Endodermal cell (in vitro differentiated cells): ENCODE results near the gene FXYD1. TPM values are rescaled to one million over a fixed set of nuclear protein-coding genes. Genes with fewer than 3 reads are reported as not detected.

Source experiments
- DNase-seq: peaks from one replicate; pipeline ENCODE4 v3.0.0-alpha.2; 2017
- H3K27ac ChIP-seq: 2 replicates; pipeline ENCODE4 v1.5.1; 2013; ENCODE audit warnings: mild to moderate bottlenecking, low read depth, low read length, moderate library complexity
- H3K27me3 ChIP-seq: 2 replicates; pipeline ENCODE4 v1.6.1; 2013; ENCODE audit warnings: mild to moderate bottlenecking, low read length, moderate library complexity; ENCODE audit not compliant: insufficient read depth, control insufficient read depth, poor library complexity, severe bottlenecking
- H3K36me3 ChIP-seq: 2 replicates; pipeline ENCODE4 v1.7.0; 2013; ENCODE audit warnings: mild to moderate bottlenecking, low read length, moderate library complexity; ENCODE audit not compliant: control insufficient read depth, insufficient read depth
- H3K4me1 ChIP-seq: one replicate; pipeline ENCODE4 v1.7.0; 2013; ENCODE audit warnings: low read length; ENCODE audit not compliant: control insufficient read depth, insufficient read depth
- H3K4me3 ChIP-seq: 2 replicates; pipeline ENCODE4 v1.5.1; 2013; ENCODE audit warnings: mild to moderate bottlenecking, low read length, moderate library complexity
- H3K9ac ChIP-seq: 2 replicates; pipeline ENCODE4 v1.6.1; 2013; ENCODE audit warnings: mild to moderate bottlenecking, low read length, moderate library complexity; ENCODE audit not compliant: poor library complexity, severe bottlenecking; ENCODE audit errors: extremely low read depth
- H3K9me3 ChIP-seq: 2 replicates; pipeline ENCODE4 v1.6.1; 2013; ENCODE audit warnings: mild to moderate bottlenecking, low read length, moderate library complexity; ENCODE audit not compliant: control insufficient read depth
- H3K27ac Mint-ChIP-seq: 2 replicates; pipeline ENCODE4 v1.8.0; 2020; ENCODE audit warnings: mixed read lengths
- H3K27me3 Mint-ChIP-seq: 2 replicates; pipeline ENCODE4 v1.8.0; 2021; ENCODE audit warnings: mild to moderate bottlenecking, mixed read lengths; ENCODE audit not compliant: insufficient read depth
- H3K36me3 Mint-ChIP-seq: 2 replicates; pipeline ENCODE4 v1.8.0; 2020; ENCODE audit warnings: low read depth, mixed read lengths
- H3K4me1 Mint-ChIP-seq: 2 replicates; pipeline ENCODE4 v1.8.0; 2020; ENCODE audit warnings: mixed read lengths
- H3K4me3 Mint-ChIP-seq: 2 replicates; pipeline ENCODE4 v1.8.0; 2020; ENCODE audit warnings: mild to moderate bottlenecking, moderate library complexity, mixed read lengths
- H3K9me3 Mint-ChIP-seq: 2 replicates; pipeline ENCODE4 v1.8.0; 2020; ENCODE audit warnings: mild to moderate bottlenecking, mixed read lengths
- CTCF ChIP-seq: fragments of 200-600 bp; sonication (generic); conservative IDR thresholded peaks from 2 replicates; pipeline ENCODE4 v1.5.0; 2021; ENCODE audit warnings: antibody characterized with exemption, mild to moderate bottlenecking
- WGBS, 2 experiments: methylation state at CpG; one replicate each; pipeline versions ENCODE4 v1.1.5 to v1.1.7; 2013; ENCODE audit warnings: missing lambda C conversion rate in 2 of 2, mixed read lengths in 1 of 2; ENCODE audit not compliant: insufficient coverage in 1 of 2, insufficient read length in 1 of 2; 5-methylcytosine and 5-hydroxymethylcytosine counted together
- total RNA-seq, 2 donors: library from RNA; stranded (reverse); fragmentation: NEBNext Ultra II Directional in 1 of 2; extraction: Animal tissue kit (Norgen Biotek cat#: 25700) in 1 of 2; gene quantifications; 2 replicates in 1 of 2; 3 replicates in 1 of 2; pipeline ENCODE4 v1.2.1, GENCODE V29; 2021

The FXYD1 gene
- total RNA-seq, 2 donors from 2014 or later: 0.75 TPM; not detected in 1

- Histone ChIP-seq H3K9ac (no peak overlapping the region), H3K27ac (no peak overlapping the region), H3K27me3 (no peaks in the 10 kb centered on the region), H3K9me3 (no peaks in the 10 kb centered on the region), H3K4me3 (no peak overlapping the region), H3K36me3 (no peaks in the 10 kb centered on the region), H3K4me1 (no peaks in the 10 kb centered on the region)
- Mint-ChIP-seq H3K4me3 (peak overlapping the region; percentile 43), H3K27ac (no peak overlapping the region), H3K27me3 (no peaks in the 10 kb centered on the region), H3K36me3 (no peaks in the 10 kb centered on the region), H3K4me1 (peaks cover 1% of the 10 kb centered on the region), H3K9me3 (no peaks in the 10 kb centered on the region)
- TF ChIP-seq CTCF: peak; percentile 83
- DNase-seq: peak; percentile 84
- 50 to 52% methylated on average over 22 to 36 of the region's 36 CpGs for WGBS, 2 experiments
These were observed 48.0 kb upstream of the FXYD1 start for GRCh38 chr19:35090506-35091214.

GRCh38 chr19:35093430-35093829, 45.2 kb upstream of the FXYD1 start:
- Mint-ChIP-seq H3K9me3 (no peaks in the 10 kb centered on the region), H3K4me3 (no peak overlapping the region), H3K36me3 (no peaks in the 10 kb centered on the region), H3K4me1 (no peaks in the 10 kb centered on the region), H3K27me3 (no peaks in the 10 kb centered on the region), H3K27ac (no peak overlapping the region)
- Histone ChIP-seq H3K9me3 (no peaks in the 10 kb centered on the region), H3K27ac (no peak overlapping the region), H3K9ac (no peak overlapping the region), H3K27me3 (no peaks in the 10 kb centered on the region), H3K4me1 (no peaks in the 10 kb centered on the region), H3K4me3 (no peak overlapping the region), H3K36me3 (no peaks in the 10 kb centered on the region)
- no peak for TF ChIP-seq CTCF
- no peak for DNase-seq
- WGBS, 2 experiments: 97 to 100% methylated on average over 5 of the region's 5 CpGs

GRCh38 chr19:35093941-35094647, 44.5 kb upstream of the FXYD1 start:
- DNase-seq: no peak
- H3K9ac ChIP-seq: no peak overlapping the region
- H3K36me3 ChIP-seq: no peaks in the 10 kb centered on the region
- H3K27me3 Mint-ChIP-seq: no peaks in the 10 kb centered on the region
- 93 to 94% methylated on average over 10 to 11 of the region's 11 CpGs for WGBS, 2 experiments
- H3K4me1 ChIP-seq: no peaks in the 10 kb centered on the region
- no peaks in the 10 kb centered on the region for H3K9me3 ChIP-seq
- H3K27me3 ChIP-seq: no peaks in the 10 kb centered on the region
- no peaks in the 10 kb centered on the region for H3K4me1 Mint-ChIP-seq
- no peak for TF ChIP-seq CTCF
- H3K9me3 Mint-ChIP-seq: no peaks in the 10 kb centered on the region
- H3K27ac Mint-ChIP-seq: no peak overlapping the region
- no peak overlapping the region for H3K4me3 Mint-ChIP-seq
- H3K27ac ChIP-seq: no peak overlapping the region
- H3K36me3 Mint-ChIP-seq: no peaks in the 10 kb centered on the region
- H3K4me3 ChIP-seq: no peak overlapping the region
